ENCODE results near the gene FAT2.

- TF ChIP-seq CTCF (IDR thresholded peaks at IDR 0.05), result no peak
- TF ChIP-seq POLR2AphosphoS5 (IDR thresholded peaks at IDR 0.05), result no peak
- TF ChIP-seq EP300 (IDR thresholded peaks at IDR 0.05; ENCODE audit: low read depth), result no peak
- no peak for TF ChIP-seq POLR2A (IDR thresholded peaks at IDR 0.05)
Observed at GRCh38 chr5:151632524-151632923, 41.4 kb upstream of the FAT2 start.
